Raji (cell line): ENCODE measurements around the gene STAG3.

Source experiments
- POLR2A ChIP-seq: IDR thresholded peaks from 2 replicates; pipeline ENCODE4 v1.6.1; 2011; ENCODE audit warnings: low read depth, low read length, control low read depth; ENCODE audit not compliant: insufficient read depth

Gene STAG3

DNA sequence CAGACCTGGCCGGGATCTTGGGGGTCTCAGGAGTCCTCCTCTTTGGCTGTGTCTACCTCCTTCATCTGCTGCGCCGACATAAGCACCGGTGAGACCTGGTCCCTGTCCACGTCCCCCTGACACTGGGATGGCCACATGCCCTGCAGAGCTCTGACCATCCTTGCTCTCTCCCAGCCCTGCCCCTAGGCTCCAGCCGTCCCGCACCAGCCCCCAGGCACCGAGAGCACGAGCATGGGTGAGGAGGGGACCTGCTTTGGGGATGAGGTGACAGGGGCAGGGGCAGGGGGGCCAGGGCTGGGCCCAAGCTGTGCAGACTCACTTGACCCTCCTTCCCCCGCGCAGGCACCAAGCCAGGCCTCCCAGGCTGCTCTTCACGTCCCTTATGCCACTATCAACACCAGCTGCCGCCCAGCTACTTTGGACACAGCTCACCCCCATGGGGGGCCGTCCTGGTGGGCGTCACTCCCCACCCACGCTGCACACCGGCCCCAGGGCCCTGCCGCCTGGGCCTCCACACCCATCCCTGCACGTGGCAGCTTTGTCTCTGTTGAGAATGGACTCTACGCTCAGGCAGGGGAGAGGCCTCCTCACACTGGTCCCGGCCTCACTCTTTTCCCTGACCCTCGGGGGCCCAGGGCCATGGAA is 43.0 kb downstream of the STAG3 start:
- no peak for TF ChIP-seq POLR2A

DNA sequence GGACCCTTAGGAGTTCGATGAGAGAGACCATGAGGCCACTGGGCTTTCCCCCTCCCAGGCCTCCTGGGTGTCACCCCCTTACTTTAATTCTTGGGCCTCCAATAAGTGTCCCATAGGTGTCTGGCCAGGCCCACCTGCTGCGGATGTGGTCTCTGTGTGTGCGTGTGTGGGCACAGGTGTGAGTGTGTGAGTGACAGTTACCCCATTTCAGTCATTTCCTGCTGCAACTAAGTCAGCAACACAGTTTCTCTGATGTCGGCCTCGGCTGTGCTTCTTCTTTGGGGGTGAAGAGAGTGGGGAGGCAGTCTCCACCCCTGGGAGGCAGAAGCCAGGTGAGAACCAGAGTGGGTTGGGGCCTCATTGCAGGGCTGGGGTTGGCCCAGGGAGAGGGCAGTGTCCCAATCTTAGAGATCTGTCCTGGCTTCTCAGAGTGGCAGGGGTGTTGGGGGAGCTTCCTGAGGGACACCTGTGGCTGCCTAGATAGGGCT is 43.6 kb downstream of the STAG3 start:
- TF ChIP-seq POLR2A: peak; percentile 68

DNA sequence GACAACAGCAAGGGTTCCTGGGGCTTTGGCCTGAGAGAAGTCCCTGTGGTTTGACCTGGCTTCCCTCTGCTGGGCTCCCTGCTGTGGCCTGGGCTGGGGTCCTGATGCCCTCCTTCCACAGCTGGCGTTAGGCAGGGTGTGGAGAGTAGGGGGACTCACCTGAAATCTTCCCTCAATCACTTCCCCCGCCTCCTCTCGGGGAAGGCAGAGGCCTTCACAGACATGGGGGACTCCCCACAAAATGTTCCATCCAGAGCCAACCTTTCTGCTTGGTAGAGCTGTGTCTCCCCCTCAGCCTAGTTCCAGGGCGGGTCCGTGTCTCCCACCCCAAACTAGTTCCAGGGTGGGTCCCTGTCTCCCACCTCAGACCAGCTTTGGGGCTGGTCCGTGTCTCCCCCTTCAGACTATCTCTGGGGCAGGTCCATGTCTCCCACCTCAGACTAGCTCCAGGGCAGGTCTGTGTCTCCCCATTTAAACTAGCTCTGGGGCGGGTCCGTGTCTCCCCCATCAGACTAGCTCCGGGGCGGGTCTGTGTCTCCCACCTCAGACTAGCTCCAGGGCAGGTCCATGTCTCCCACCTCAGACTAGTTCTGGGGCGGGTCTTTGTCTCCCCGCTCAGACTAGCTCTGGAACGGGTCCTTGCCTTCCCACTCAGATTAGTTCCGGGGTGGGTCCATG is 44.2 kb downstream of the STAG3 start:
- no peak for TF ChIP-seq POLR2A

DNA sequence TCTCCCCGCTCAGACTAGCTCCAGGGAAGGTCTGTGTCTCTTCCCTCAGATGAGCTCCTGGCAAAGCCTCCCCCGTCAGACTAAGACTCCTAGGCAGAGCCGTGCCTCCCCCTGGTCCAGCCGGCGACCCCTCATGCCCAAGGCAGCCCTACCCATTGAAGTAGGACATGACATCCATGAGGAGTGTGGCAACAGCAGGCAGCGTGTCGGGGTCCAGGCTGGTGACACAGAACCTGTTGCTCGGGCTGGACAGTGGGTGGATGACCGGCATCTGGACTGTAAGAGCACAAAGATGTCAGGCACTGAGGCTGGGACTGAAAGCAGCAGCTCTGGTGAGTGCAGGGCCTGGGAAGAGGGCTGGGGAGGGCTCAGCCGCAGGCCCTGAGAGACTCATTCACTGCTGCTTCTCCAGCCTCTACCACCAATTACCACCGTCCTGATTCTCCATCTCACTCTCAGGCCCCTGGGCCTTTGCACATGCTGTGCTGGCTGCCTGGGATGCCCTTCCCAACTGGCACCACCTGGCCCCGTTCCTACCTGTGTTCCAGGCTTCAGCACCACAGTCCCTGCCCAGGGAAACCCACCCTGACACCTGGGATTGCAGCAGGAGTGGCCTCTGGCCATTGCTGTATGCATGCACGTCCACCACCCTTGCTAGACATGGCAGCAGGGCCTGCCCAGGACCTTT is 44.9 kb downstream of the STAG3 start:
- 0 out of 2 replicates have a peak, but pooled peaks have one; percentile 33 for TF ChIP-seq POLR2A

DNA sequence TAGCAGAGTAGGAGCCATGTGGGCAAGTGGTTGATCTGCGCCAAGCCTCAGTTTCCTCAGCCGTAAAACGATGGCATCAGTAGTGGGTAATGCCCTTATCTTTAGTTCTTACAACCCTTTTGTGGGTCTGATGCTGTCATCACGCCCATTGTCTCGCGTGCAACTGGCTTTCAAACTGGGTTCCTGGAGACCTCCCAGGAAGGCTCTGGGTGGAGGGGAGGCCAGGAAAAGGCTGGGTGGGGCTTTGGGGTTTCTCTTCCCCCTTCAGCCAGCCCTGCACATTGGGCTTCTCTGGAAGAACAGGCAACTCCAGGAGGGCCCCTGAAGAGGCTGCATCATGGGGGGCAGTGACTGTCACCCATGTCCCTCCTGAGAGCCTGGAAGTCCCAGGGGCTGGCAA is 47.2 kb downstream of the STAG3 start:
- 0 out of 2 replicates have a peak, but pooled peaks have one; percentile 5 for TF ChIP-seq POLR2A

- TF ChIP-seq POLR2A: no peak
Observed at GRCh38 chr7:100247152-100247757, 69.5 kb downstream of the STAG3 start.

DNA sequence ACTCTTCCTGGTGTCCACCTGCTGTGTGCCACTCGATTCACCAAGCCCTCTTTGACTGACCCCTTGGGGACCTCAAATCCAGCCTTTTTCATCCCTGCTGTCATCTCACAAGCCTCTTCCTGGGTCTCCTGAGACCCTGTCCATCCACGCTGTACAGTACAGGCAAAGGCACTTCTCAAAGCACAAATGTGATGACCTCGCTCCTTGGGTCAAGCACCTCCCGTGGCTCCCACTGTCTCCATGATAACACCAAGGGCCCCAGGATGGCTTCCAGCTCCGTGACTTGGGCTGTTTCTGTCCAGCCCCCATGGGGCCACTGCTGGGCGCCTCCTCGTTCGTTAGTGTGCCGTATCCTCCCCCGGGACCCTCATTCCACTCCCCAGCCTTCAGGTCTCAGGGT is 70.8 kb downstream of the STAG3 start:
- no peak for TF ChIP-seq POLR2A

GRCh38 chr7:100257017-100257416 is 79.3 kb downstream of the STAG3 start:
- no peak for TF ChIP-seq POLR2A
